HepG2 (cell line): ENCODE measurements around the gene ELOVL6. TPM values are rescaled to one million over a fixed set of nuclear protein-coding genes. Genes with fewer than 3 reads are reported as not detected.

Experiments used
- CERS6 ChIP-seq: sonication (generic); formaldehyde crosslinking; IDR thresholded peaks from 2 replicates; pipeline ENCODE4 v1.5.0; 2020; ENCODE audit warnings: missing genetic modification reagents
- ERF ChIP-seq: IDR thresholded peaks from 2 replicates; pipeline ENCODE4 v1.6.1; 2018; ENCODE audit warnings: missing biosample characterization, missing genetic modification reagents
- HDAC1 ChIP-seq: sonication (generic); formaldehyde crosslinking; IDR thresholded peaks from 2 replicates; pipeline ENCODE4 v1.5.1; 2020; ENCODE audit warnings: mild to moderate bottlenecking, missing genetic modification reagents
- KLF13 ChIP-seq: sonication (generic); formaldehyde crosslinking; IDR thresholded peaks from 2 replicates; pipeline ENCODE4 v1.4.0; 2020; ENCODE audit warnings: mild to moderate bottlenecking, missing genetic modification reagents
- NCOR1 ChIP-seq: fragments of 200-600 bp; sonication (generic); IDR thresholded peaks from 2 replicates; pipeline ENCODE4 v1.7.0; 2017; ENCODE audit warnings: antibody characterized with exemption, low read length, borderline replicate concordance
- RAD21 ChIP-seq: fragments of 450-650 bp; formaldehyde crosslinking; IDR thresholded peaks from 2 replicates; pipeline ENCODE4 v1.5.0; 2020; ENCODE audit warnings: mild to moderate bottlenecking
- RELA ChIP-seq: sonication (generic); formaldehyde crosslinking; IDR thresholded peaks from 2 replicates; pipeline ENCODE4 v1.4.0; 2020; ENCODE audit warnings: missing genetic modification reagents
- RFX5 ChIP-seq: IDR thresholded peaks from 2 replicates; pipeline ENCODE4 v1.6.1; 2011; ENCODE audit warnings: low read depth, low read length, improper control_type of control experiment
- TBP ChIP-seq: sonication (generic); formaldehyde crosslinking; IDR thresholded peaks from 2 replicates; pipeline ENCODE4 v1.5.0; 2020; ENCODE audit warnings: missing genetic modification reagents
- ZBTB25 ChIP-seq: IDR thresholded peaks from 2 replicates; pipeline ENCODE4 v1.6.1; 2018; ENCODE audit warnings: missing genetic modification reagents
- ZGPAT ChIP-seq: IDR thresholded peaks from 2 replicates; pipeline ENCODE4 v1.6.1; 2016; ENCODE audit warnings: mild to moderate bottlenecking
- ZNF230 ChIP-seq: sonication (generic); formaldehyde crosslinking; IDR thresholded peaks from 2 replicates; pipeline ENCODE4 v1.4.0; 2020; ENCODE audit warnings: mild to moderate bottlenecking, missing genetic modification reagents
- ZNF441 ChIP-seq: sonication (generic); formaldehyde crosslinking; IDR thresholded peaks from 2 replicates; pipeline ENCODE4 v1.7.0; 2021; ENCODE audit warnings: missing genetic modification reagents, borderline replicate concordance
- ZNF501 ChIP-seq: sonication (generic); formaldehyde crosslinking; IDR thresholded peaks from 2 replicates; pipeline ENCODE4 v1.5.1; 2020; ENCODE audit warnings: mild to moderate bottlenecking, moderate library complexity, missing genetic modification reagents
- ZNF563 ChIP-seq: sonication (generic); formaldehyde crosslinking; IDR thresholded peaks from 2 replicates; pipeline ENCODE4 v1.8.0; 2022; ENCODE audit warnings: mild to moderate bottlenecking, moderate library complexity, missing genetic modification reagents
- ZNF75D ChIP-seq: sonication (generic); formaldehyde crosslinking; IDR thresholded peaks from 2 replicates; pipeline ENCODE4 v1.8.1; 2023; ENCODE audit warnings: missing genetic modification reagents, mild to moderate bottlenecking, borderline replicate concordance
- ZNF800 ChIP-seq: sonication (generic); formaldehyde crosslinking; IDR thresholded peaks from 2 replicates; pipeline ENCODE4 v1.4.0; 2020; ENCODE audit warnings: missing genetic modification reagents
- ZSCAN22 ChIP-seq: sonication (generic); formaldehyde crosslinking; IDR thresholded peaks from 2 replicates; pipeline ENCODE4 v1.4.0; 2020; ENCODE audit warnings: mild to moderate bottlenecking, missing genetic modification reagents
- polyA plus RNA-seq, 8 experiments: library from polyadenylated mRNA; depleted of rRNA in 3 of 8; stranded (reverse) in 7 of 8; unstranded in 1 of 8; fragments of >200 nt; fragmentation: Illumina TruSeq in 4 of 8; extraction: Trizol in 4 of 8; gene quantifications; 2 replicates each; pipeline versions ENCODE4 v1.2.1 to v1.2.3, GENCODE V29; 2011 to 2016; ENCODE audit warnings: low read depth in 4 of 8, missing spikeins in 1 of 8, mixed read lengths in 1 of 8; ENCODE audit not compliant: insufficient read depth in 1 of 8
- total RNA-seq, 5 experiments: library from RNA; depleted of rRNA; stranded (reverse); fragments of >200 nt; fragmentation: Illumina TruSeq; extraction: Trizol; gene quantifications; 2 replicates each; pipeline ENCODE4 v1.2.3, GENCODE V29; 2016; ENCODE audit warnings: low read depth in 1 of 5
- TF ChIP-seq, protein P1 (sequence below): sonication (generic); formaldehyde crosslinking; conservative IDR thresholded peaks from 2 replicates; pipeline ENCODE4 v1.8.0; 2022; ENCODE audit warnings: mild to moderate bottlenecking, moderate library complexity, missing genetic modification reagents
- TF ChIP-seq, protein P2 (sequence below): sonication (generic); formaldehyde crosslinking; IDR thresholded peaks from 2 replicates; pipeline ENCODE4 v1.9.0; 2021; ENCODE audit warnings: missing genetic modification reagents, borderline replicate concordance

ELOVL6 gene
- total and polyA plus RNA-seq, 2 of the 13 experiments (the other 11 are each of a cell fraction or from before 2014, with no cell fraction given): 14.1 to 23.2 TPM

- TF ChIP-seq RFX5 (no peak), ZNF800 (peak; percentile 75; the same call in 1 of the 2 replicates), ZNF230 (CRISPR knock-in tag) (peak; percentile 45; the same call in 1 of the 2 replicates), HDAC1 (peak; percentile 81), RAD21 (CRISPR knock-in tag) (0 out of 2 replicates have a peak, but pooled peaks have one; percentile 24), TBP (CRISPR knock-in tag) (no peak), ZNF75D (CRISPR knock-in tag) (no peak), ERF (CRISPR knock-in tag) (peak; percentile 41; the same call in 1 of the 2 replicates), ZNF501 (CRISPR knock-in tag) (peak; percentile 48; the same call in 1 of the 2 replicates), RELA (CRISPR knock-in tag) (no peak), KLF13 (CRISPR knock-in tag) (no peak), ZSCAN22 (CRISPR knock-in tag) (0 out of 2 replicates have a peak, but pooled peaks have one; percentile 30), ZBTB25 (CRISPR knock-in tag) (no peak), NCOR1 (no peak), ZNF441 (peak; percentile 78; the same call in 1 of the 2 replicates), ZNF563 (peak; percentile 72; the same call in 1 of the 2 replicates), ZGPAT (CRISPR knock-in tag) (peak; percentile 81), CERS6 (CRISPR knock-in tag) (no peak)
- TF ChIP-seq, protein P1, sequence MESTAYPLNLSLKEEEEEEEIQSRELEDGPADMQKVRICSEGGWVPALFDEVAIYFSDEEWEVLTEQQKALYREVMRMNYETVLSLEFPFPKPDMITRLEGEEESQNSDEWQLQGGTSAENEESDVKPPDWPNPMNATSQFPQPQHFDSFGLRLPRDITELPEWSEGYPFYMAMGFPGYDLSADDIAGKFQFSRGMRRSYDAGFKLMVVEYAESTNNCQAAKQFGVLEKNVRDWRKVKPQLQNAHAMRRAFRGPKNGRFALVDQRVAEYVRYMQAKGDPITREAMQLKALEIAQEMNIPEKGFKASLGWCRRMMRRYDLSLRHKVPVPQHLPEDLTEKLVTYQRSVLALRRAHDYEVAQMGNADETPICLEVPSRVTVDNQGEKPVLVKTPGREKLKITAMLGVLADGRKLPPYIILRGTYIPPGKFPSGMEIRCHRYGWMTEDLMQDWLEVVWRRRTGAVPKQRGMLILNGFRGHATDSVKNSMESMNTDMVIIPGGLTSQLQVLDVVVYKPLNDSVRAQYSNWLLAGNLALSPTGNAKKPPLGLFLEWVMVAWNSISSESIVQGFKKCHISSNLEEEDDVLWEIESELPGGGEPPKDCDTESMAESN: peak; percentile 51; the same call in 1 of the 2 replicates
- TF ChIP-seq, protein P2, sequence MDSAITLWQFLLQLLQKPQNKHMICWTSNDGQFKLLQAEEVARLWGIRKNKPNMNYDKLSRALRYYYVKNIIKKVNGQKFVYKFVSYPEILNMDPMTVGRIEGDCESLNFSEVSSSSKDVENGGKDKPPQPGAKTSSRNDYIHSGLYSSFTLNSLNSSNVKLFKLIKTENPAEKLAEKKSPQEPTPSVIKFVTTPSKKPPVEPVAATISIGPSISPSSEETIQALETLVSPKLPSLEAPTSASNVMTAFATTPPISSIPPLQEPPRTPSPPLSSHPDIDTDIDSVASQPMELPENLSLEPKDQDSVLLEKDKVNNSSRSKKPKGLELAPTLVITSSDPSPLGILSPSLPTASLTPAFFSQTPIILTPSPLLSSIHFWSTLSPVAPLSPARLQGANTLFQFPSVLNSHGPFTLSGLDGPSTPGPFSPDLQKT: no peak
Observed at GRCh38 chr4:110198435-110199416, at the start of gene ELOVL6 (continued).
